Activated CD8-positive, alpha-beta memory T cell treated with anti-CD3 and anti-CD28 coated beads, Interleukin-2, amount 10 ng/mL, durations not matched to agents 7 days and 5 days (primary cell): ENCODE results near the gene LCE1E. TPM values are rescaled to one million over a fixed set of nuclear protein-coding genes. Genes with fewer than 3 reads are reported as not detected.

Experiments used
- ATAC-seq: fragments of 150-1000 bp; cut with Tn5 transposase; one replicate; pipeline ENCODE4 v1.10.0; 2021; ENCODE audit warnings: moderate library complexity
- CTCF ChIA-PET: fragments of 350-600 bp; sonication (Branson Sonifier 250); formaldehyde crosslinking; loops from one replicate; lab custom pipeline; 2021; ENCODE audit warnings: antibody characterized with exemption; lab: Charles Lee
- DNase-seq: peaks from one replicate; pipeline ENCODE4 v3.0.0-alpha.2; 2020
- H3K27ac Mint-ChIP-seq: one replicate; pipeline ENCODE4 v1.8.0; 2021; ENCODE audit warnings: mild to moderate bottlenecking, mixed read lengths
- H3K27me3 Mint-ChIP-seq: one replicate; pipeline ENCODE4 v1.8.0; 2021; ENCODE audit warnings: mixed read lengths
- H3K36me3 Mint-ChIP-seq: one replicate; pipeline ENCODE4 v1.8.0; 2021; ENCODE audit warnings: mild to moderate bottlenecking, mixed read lengths
- H3K4me1 Mint-ChIP-seq: one replicate; pipeline ENCODE4 v1.8.0; 2021; ENCODE audit warnings: mixed read lengths
- H3K4me3 Mint-ChIP-seq: one replicate; pipeline ENCODE4 v1.8.0; 2021; ENCODE audit warnings: mild to moderate bottlenecking, moderate library complexity, mixed read lengths
- H3K9me3 Mint-ChIP-seq: one replicate; pipeline ENCODE4 v1.8.0; 2022; ENCODE audit warnings: low read depth, mixed read lengths
- total RNA-seq, 2 experiments: library from RNA; stranded (reverse); gene quantifications; one replicate each; pipeline ENCODE4 v1.2.3, GENCODE V29; 2021

The LCE1E gene
- total RNA-seq, 2 experiments from 2014 or later, result not detected

DNA sequence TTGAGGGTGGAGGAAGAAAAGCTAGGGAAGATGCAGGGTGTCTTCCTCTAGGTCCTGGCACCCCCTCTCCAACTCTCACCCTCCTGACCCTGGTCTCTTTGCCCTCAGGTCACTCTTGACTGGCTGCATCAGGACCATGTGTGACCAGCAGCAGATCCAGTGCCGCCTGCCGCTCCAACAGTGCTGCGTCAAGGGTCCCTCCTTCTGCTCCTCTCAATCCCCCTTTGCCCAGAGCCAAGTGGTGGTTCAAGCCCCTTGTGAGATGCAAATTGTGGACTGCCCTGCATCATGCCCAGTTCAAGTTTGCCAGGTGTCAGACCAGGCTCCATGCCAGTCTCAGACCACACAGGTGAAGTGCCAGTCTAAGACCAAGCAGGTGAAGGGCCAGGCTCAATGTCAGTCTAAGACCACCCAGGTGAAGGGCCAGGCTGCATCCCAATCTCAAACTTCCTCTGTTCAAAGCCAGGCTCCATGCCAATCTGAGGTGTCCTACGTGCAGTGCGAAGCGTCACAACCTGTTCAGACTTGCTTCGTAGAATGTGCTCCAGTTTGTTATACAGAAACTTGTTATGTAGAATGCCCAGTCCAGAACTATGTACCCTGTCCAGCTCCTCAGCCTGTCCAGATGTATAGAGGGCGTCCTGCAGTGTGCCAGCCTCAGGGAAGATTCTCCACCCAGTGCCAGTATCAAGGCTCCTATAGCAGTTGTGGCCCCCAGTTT, 26.4 kb upstream of the LCE1E start:
- CTCF ChIA-PET, result no interaction called here
- H3K9me3 Mint-ChIP-seq, result no peaks in the 10 kb centered on the region
- no peaks in the 10 kb centered on the region for H3K27me3 Mint-ChIP-seq
- H3K4me3 Mint-ChIP-seq, result no peak overlapping the region
- H3K27ac Mint-ChIP-seq, result no peak overlapping the region
- DNase-seq, result no peak
- H3K36me3 Mint-ChIP-seq, result no peaks in the 10 kb centered on the region
- no peaks in the 10 kb centered on the region for H3K4me1 Mint-ChIP-seq
- no peak for ATAC-seq

DNA sequence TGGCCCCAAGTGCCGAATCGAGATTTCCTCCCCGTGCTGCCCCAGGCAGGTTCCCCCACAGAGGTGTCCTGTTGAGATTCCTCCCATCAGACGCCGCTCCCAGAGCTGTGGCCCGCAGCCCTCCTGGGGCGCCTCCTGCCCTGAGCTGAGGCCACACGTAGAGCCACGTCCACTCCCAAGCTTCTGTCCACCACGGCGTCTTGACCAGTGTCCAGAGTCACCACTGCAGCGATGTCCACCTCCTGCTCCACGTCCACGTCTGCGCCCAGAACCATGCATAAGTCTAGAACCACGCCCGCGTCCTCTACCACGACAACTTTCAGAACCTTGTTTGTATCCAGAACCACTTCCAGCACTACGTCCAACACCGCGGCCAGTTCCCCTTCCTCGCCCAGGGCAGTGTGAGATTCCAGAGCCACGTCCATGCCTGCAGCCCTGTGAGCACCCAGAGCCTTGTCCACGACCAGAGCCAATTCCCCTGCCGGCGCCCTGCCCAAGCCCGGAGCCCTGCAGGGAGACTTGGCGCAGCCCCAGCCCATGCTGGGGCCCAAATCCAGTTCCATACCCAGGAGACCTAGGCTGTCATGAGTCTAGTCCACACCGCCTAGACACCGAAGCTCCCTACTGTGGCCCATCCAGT, 25.4 kb upstream of the LCE1E start:
- DNase-seq (no peak), ATAC-seq (no peak)
- no peaks in the 10 kb centered on the region for H3K36me3 Mint-ChIP-seq
- H3K9me3 Mint-ChIP-seq, result no peaks in the 10 kb centered on the region
- no peak overlapping the region for H3K4me3 Mint-ChIP-seq
- H3K4me1 Mint-ChIP-seq, result no peaks in the 10 kb centered on the region
- H3K27me3 Mint-ChIP-seq, result no peaks in the 10 kb centered on the region
- CTCF ChIA-PET, result no interaction called here
- no peak overlapping the region for H3K27ac Mint-ChIP-seq

DNA sequence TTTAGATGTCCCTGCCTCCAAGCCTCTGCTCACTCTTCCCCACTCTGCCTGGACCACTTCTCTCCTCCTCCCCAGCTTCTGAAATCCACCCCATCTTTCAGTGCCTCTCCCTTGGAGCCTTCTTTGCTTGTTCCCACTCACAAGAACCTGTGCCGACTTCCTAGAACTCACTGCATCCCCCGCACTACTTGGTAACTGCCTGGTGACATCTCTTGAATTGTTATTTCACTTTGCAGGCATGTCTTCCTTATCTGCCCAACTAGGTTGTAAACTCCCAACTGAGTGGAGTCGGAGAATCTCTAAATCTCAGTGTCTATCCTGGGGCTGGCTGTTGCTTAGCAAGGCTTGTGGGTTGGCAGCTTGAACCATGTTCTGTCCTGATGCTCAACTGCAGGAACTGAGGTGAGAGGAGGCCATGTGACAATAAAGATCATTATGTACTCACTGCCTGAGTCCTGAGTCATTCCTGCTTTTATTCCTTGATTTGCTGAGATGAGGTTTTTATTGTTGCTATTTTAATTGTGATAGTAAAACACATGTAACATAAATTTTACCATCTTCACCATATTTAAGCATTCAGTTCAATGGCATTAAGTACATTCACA, 24.3 kb upstream of the LCE1E start:
- no peaks in the 10 kb centered on the region for H3K4me1 Mint-ChIP-seq
- CTCF ChIA-PET, result no interaction called here
- no peaks in the 10 kb centered on the region for H3K36me3 Mint-ChIP-seq
- no peak overlapping the region for H3K27ac Mint-ChIP-seq
- no peak for ATAC-seq
- H3K4me3 Mint-ChIP-seq, result no peak overlapping the region
- H3K27me3 Mint-ChIP-seq, result no peaks in the 10 kb centered on the region
- no peaks in the 10 kb centered on the region for H3K9me3 Mint-ChIP-seq
- no peak for DNase-seq

DNA sequence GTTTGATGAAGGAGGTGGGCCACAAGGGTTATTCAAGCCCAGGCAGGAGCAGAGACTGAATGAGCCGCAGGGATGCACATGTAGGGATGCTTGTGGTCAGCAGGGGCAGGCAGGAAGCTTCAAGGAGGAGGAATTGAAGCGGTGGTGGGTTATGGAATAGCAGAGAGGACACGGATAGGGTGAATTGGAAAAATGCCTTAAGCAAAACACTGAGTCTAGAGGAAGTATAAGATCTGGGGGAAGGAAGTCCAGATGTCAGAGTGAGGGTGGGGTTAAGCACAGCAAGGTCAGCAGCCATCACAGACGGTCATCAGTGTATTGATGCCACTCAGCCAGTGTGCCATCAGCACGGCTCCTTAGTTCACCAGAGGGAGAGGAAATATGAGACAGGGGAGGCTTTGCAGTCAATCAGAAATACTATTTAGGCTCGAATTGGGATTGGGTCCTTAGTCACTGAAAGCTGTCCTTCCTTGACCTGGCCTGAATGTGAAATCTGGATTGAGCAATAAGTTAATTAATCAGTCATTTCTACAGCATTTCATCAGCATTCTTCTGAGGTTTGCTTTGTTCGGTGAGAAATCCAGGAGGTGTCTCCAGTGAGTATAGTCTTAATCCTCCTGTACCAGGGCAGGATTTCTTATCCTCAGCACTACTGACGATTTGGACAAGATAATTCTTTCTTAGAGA, 17.1 kb upstream of the LCE1E start:
- H3K4me1 Mint-ChIP-seq, result no peaks in the 10 kb centered on the region
- H3K27ac Mint-ChIP-seq, result no peak overlapping the region
- CTCF ChIA-PET, result no interaction called here

DNA sequence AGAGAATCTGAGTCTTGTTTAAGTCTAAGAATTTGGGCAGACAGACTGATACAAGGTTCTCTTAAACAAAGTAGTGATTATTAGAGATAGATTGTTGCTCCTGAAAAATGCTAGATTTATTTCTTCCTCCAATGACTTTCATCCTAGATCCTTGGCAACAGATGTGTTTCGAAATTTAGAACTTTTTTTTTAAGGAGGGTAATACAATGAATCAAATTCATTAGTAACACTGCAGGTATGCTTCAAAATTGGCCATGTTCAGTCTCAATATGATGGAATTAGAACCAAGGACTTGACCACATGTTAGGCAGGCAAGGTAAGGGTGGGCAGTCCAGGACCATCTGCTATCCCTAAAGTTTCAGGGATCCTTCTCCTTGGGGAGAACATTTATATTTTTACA, 15.6 kb upstream of the LCE1E start:
- DNase-seq (no peak), ATAC-seq (no peak)
- Mint-ChIP-seq H3K27me3 (peaks cover 2% of the 10 kb centered on the region), H3K9me3 (peaks cover 2% of the 10 kb centered on the region), H3K36me3 (no peaks in the 10 kb centered on the region), H3K4me1 (no peaks in the 10 kb centered on the region), H3K27ac (no peak overlapping the region), H3K4me3 (no peak overlapping the region)
- CTCF ChIA-PET, result no interaction called here

More for the DNA sequence above, 17.1 kb upstream of the LCE1E start:
- Mint-ChIP-seq H3K36me3 (no peaks in the 10 kb centered on the region), H3K9me3 (peaks cover 2% of the 10 kb centered on the region), H3K4me3 (no peak overlapping the region), H3K27me3 (peaks cover 2% of the 10 kb centered on the region)
- DNase-seq, result no peak
- no peak for ATAC-seq

DNA sequence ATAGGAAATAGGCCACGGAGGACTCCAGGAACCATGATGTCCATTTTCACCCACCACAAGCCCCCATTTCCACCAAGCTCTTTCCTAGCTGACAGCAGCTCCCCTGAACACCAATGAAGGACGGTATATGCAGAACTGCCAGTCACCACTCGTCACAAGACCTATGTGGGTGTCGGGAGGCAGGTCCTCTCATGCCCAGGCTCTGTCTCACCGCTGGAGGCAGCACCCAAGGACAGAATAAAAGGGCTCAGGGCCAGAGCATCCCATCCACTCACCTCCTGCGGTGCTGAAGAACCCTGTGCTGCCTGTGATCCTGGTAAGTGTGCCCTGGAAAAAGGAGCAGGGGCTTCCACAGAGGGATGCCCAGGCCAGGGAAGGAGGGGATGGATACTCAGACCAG, 11.2 kb upstream of the LCE1E start, which contains the start of gene LCE1F:
Gene LCE1F (plus strand): TSS at position 266 of the 400 bp plus-strand sequence. CDS start 1,232 bp downstream, outside the sequence.
- H3K27ac Mint-ChIP-seq, result no peak within 1 kb of the TSS
- ATAC-seq (no peak), DNase-seq (no peak)
- no peak within 1 kb of the TSS for H3K4me3 Mint-ChIP-seq
- H3K36me3 Mint-ChIP-seq, result no peaks in the 10 kb centered on the region
- CTCF ChIA-PET, result no interaction called here
- no peaks in the 10 kb centered on the region for H3K4me1 Mint-ChIP-seq
- H3K9me3 Mint-ChIP-seq, result peaks cover 2% of the 10 kb centered on the region
- peaks cover 2% of the 10 kb centered on the region for H3K27me3 Mint-ChIP-seq

DNA sequence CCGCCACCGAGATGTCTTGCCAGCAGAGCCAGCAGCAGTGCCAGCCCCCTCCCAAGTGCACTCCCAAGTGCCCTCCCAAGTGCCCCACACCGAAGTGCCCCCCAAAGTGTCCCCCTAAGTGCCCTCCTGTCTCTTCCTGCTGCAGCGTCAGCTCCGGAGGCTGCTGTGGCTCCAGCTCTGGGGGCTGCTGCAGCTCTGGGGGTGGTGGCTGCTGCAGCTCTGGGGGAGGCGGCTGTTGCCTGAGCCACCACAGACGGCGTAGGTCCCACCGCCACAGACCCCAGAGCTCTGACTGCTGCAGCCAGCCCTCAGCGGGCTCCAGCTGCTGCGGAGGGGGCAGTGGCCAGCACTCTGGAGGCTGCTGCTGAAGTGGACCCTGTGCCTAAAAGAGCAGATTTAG, 9.7 kb upstream of the LCE1E start:
- Mint-ChIP-seq H3K4me3 (no peak overlapping the region), H3K27ac (no peak overlapping the region), H3K27me3 (peaks cover 4% of the 10 kb centered on the region), H3K36me3 (no peaks in the 10 kb centered on the region), H3K4me1 (no peaks in the 10 kb centered on the region), H3K9me3 (peaks cover 2% of the 10 kb centered on the region)
- no peak for ATAC-seq
- DNase-seq, result no peak
- CTCF ChIA-PET, result no interaction called here

DNA sequence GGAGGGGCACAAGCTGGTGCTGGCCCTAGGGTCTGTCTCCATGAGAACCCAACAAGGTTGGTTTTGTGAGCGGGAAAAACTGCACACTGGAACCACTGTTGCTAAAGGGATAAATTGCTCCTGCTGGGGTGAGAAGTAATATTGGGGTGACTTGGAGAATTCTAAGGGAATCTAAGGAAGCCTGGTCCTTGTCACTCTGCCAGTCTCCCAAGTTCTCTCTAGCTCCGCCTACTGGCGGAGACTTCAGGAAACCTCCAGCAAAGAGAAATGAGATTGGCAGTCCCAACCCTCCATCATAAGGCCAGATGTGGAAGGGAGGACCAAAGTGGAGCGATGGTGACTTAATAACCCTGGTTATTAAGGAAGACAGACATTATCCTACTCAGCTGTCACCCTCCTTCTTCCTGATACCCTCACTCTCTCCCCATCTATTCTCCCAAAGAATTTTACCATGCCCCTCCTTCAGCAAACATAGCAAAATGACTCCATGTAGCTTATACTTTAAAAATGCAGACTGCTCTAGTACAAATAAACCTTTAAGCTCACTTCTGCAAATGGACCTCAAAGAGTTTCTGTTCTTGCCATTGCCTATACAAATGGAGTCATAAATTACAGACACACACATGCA, 8.4 kb upstream of the LCE1E start:
- CTCF ChIA-PET, result interaction anchor here (1.1 kb wide), 1 partner anchor 13 kb away, joined by 3 read pairs; no protein-coding TSS in a partner anchor
- DNase-seq (no peak), ATAC-seq (no peak)
- no peaks in the 10 kb centered on the region for H3K4me1 Mint-ChIP-seq
- H3K36me3 Mint-ChIP-seq, result no peaks in the 10 kb centered on the region
- H3K27ac Mint-ChIP-seq, result no peak overlapping the region
- no peak overlapping the region for H3K4me3 Mint-ChIP-seq
- no peaks in the 10 kb centered on the region for H3K9me3 Mint-ChIP-seq
- H3K27me3 Mint-ChIP-seq, result peaks cover 4% of the 10 kb centered on the region

DNA sequence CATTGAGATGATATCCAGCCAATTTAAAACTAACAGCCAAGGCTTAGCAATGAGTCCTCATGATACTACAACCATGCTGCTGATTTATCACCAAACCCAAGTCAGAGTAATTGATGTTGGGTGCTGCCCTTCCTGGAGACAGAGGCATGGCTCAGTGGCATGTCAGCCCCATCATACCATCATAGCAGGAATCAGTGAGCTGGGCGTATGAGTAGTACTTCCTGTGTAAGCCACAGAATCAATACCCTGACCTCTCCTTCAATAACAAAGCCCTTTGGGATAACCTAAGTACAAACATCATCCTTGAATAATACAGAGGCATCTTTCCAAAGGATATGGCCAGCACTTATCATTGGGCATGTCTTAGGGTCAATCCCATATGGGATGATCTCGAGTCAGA, 3.0 kb upstream of the LCE1E start:
- CTCF ChIA-PET, result no interaction called here
- Mint-ChIP-seq H3K27me3 (peaks cover 29% of the 10 kb centered on the region), H3K27ac (no peak overlapping the region), H3K9me3 (no peaks in the 10 kb centered on the region), H3K4me1 (peaks cover 3% of the 10 kb centered on the region), H3K4me3 (no peak overlapping the region), H3K36me3 (no peaks in the 10 kb centered on the region)
- DNase-seq (no peak), ATAC-seq (no peak)

DNA sequence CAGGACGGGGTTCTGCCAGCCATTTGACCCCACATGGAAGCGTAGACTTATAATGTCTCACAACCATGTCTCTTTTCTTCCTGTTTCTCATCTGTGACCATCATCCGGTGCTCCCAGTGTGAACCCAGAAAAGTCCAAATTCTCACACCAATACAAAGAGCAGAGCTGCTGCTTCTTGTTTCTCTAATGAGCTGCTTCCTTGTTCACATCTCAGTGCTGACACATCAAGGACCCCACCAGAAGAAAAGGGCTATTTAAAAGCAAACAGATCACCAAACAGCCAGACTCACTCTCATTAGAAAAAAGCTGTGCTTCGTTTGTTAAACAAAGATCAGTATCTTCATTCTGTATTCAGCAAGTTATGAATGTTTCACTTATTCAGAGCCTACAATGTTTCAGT, 9.6 kb downstream of the LCE1E start:
- Mint-ChIP-seq H3K4me3 (no peak overlapping the region), H3K27me3 (peaks cover 3% of the 10 kb centered on the region), H3K9me3 (no peaks in the 10 kb centered on the region), H3K36me3 (no peaks in the 10 kb centered on the region), H3K4me1 (no peaks in the 10 kb centered on the region), H3K27ac (no peak overlapping the region)
- no peak for DNase-seq
- CTCF ChIA-PET, result no interaction called here
- ATAC-seq, result no peak

DNA sequence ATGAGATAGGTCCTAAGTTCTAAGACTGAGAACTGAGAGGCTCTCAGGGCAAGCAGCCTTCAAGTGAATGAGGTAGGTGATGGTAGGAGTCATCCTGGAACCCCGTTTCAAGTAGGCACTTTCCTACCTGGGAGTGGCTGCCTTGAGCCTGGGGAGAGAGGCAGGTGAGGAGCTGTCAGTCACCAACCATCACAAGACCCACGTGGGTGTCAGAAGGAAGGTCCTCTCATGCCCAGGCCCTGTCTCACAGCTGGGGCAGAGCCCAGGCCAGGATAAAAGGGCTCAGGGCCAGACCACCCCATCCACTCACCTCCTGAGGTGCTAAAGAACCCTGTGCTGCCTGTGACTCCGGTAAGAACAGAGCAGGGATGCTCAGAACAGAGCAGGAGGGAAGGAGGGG, 10.4 kb downstream of the LCE1E start, which contains the start of gene LCE1D:
Gene LCE1D (plus strand): TSS at position 301 of the 400 bp plus-strand sequence. CDS start 1,074 bp downstream, outside the sequence.
- CTCF ChIA-PET, result no interaction called here

DNA sequence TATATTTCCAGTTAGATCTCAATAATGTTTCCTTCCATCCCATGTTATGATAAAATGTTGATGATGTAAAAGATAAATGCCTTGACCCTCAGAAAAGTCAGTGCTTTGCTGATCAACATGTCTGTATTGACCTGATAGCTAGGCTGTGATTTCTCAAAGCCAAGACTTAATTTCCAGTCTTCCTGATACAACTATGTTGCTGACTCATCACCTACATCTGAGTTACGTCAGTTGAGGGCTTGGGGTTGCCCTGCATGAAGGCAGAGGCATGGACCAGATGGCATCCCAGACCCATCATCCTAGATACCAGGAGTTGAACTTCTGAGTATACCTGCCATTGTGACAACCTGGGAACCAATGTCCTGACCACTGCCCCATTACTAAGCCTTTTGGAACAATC, 15.3 kb downstream of the LCE1E start:
- DNase-seq (no peak), ATAC-seq (no peak)
- CTCF ChIA-PET, result no interaction called here
- no peak overlapping the region for H3K4me3 Mint-ChIP-seq
- H3K9me3 Mint-ChIP-seq, result no peaks in the 10 kb centered on the region
- no peaks in the 10 kb centered on the region for H3K4me1 Mint-ChIP-seq
- H3K27me3 Mint-ChIP-seq, result peaks cover 13% of the 10 kb centered on the region
- H3K27ac Mint-ChIP-seq, result no peak overlapping the region
- no peaks in the 10 kb centered on the region for H3K36me3 Mint-ChIP-seq

More for the DNA sequence above, 10.4 kb downstream of the LCE1E start, which contains the start of gene LCE1D:
- no peaks in the 10 kb centered on the region for H3K9me3 Mint-ChIP-seq
- no peak within 1 kb of the TSS for H3K4me3 Mint-ChIP-seq
- no peak for ATAC-seq
- no peak within 1 kb of the TSS for H3K27ac Mint-ChIP-seq
- DNase-seq, result no peak
- no peaks in the 10 kb centered on the region for H3K4me1 Mint-ChIP-seq
- peaks cover 7% of the 10 kb centered on the region for H3K27me3 Mint-ChIP-seq
- H3K36me3 Mint-ChIP-seq, result no peaks in the 10 kb centered on the region

DNA sequence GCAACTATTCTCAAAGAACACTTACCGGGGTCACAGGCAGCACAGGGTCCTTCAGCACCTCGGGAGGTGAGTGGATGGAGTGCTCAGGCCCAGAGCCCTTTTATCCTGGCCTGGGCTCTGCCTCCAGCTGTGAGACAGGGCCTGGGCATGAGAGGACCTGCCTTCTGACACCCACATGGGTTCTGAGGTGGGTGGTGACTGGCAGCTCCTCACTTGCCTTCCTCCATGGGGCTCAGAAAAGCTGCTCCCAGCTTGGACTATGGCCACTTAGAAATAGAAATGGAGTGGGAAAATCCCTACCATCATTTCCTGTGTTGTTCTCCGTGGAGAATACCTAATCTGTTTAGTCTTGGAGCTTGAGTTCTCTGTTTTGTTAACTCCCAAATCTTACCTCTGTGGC, 20.5 kb downstream of the LCE1E start, which contains the start of gene LCE1C:
Gene LCE1C (minus strand): TSS at position 76 of the 400 bp plus-strand sequence. CDS start 1,173 bp downstream, outside the sequence.
- CTCF ChIA-PET, result no interaction called here

More for the DNA sequence above, 20.5 kb downstream of the LCE1E start, which contains the start of gene LCE1C:
- DNase-seq (no peak), ATAC-seq (no peak)
- no peaks in the 10 kb centered on the region for H3K4me1 Mint-ChIP-seq
- no peak within 1 kb of the TSS for H3K4me3 Mint-ChIP-seq
- H3K9me3 Mint-ChIP-seq, result no peaks in the 10 kb centered on the region
- no peak within 1 kb of the TSS for H3K27ac Mint-ChIP-seq
- peaks cover 15% of the 10 kb centered on the region for H3K27me3 Mint-ChIP-seq
- H3K36me3 Mint-ChIP-seq, result no peaks in the 10 kb centered on the region
